NCI-H82 treated with DMSO at 0.1 percent for 48 hours (cell line): ENCODE measurements around the gene KCNG1.

Source experiments
- DNase-seq: peaks from one replicate; lab custom pipeline; 2025; ENCODE audit not compliant: unreplicated experiment; lab: John Stamatoyannopoulos, UW

The KCNG1 gene

DNA sequence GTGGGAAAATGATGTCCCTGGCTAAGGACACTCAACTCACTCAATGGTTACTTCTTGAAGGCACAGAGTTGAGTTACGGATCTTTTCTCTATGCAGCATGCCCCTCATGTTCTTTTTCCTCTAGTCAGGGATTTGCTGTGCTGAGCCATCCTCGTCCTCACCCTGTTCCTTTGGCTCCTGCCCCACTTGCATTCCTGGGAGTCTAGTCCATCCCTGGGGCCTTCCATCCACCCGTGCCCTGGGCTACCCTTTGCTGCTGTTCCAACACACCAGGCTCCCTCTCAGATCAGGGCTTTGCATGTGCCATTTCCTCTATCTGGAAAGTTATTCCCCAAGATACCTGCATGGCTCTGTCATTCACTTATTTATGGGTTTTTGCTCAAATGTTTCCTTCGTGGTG lies 13.3 kb upstream of the KCNG1 start:
- no peak for DNase-seq

DNA sequence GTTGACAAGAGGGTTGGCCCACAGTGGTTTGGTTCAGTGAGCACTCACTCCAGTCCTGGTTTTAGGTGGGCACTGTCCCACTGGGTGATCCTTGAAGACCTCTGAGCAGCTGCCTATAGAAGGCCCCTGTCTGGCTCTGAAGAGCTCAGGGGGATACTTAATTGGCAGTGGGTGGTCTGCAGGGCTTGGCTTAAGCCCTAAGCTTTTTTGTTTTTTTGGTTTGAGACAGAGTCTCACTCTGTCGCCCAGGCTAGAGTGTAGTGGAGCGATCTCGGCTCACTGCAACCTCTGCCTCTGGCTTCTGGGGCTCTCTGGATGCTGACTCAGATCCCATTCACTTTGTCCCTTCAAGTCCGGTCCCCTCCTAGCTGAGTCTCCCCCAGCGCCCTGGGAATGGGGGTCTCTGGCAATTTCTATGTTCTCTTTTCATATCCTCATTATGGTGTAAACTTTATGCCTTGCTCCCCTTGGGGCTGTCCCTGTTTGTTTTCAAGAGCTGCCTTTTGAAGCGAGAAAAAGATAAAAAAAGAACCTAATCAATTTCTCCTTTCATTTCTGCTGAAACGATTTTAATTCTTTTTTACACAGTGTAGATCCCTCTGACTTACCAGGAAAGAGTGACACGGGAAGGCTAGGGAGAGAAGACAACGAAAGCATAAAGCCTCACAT lies 12.2 kb upstream of the KCNG1 start:
- no peak for DNase-seq

DNA sequence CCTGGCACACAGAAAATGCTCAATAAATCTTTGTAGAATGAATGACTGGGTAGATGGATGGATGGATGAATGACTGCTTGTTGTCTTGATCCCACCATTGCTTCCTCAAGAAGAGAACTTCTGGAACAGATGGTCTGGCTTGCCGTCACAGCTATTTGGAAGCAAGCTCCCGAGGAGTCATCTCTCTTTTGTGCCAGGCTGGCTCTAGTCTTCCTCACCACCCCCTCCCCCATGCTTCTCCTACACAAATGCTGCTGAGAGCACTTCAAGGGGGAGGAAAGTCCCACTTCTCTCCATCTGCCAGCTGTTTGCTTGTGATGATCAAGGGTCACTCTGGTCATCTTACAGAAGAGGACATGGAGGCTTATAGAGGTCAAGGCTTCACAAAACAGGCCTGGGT lies 11.6 kb upstream of the KCNG1 start:
- DNase-seq = no peak

DNA sequence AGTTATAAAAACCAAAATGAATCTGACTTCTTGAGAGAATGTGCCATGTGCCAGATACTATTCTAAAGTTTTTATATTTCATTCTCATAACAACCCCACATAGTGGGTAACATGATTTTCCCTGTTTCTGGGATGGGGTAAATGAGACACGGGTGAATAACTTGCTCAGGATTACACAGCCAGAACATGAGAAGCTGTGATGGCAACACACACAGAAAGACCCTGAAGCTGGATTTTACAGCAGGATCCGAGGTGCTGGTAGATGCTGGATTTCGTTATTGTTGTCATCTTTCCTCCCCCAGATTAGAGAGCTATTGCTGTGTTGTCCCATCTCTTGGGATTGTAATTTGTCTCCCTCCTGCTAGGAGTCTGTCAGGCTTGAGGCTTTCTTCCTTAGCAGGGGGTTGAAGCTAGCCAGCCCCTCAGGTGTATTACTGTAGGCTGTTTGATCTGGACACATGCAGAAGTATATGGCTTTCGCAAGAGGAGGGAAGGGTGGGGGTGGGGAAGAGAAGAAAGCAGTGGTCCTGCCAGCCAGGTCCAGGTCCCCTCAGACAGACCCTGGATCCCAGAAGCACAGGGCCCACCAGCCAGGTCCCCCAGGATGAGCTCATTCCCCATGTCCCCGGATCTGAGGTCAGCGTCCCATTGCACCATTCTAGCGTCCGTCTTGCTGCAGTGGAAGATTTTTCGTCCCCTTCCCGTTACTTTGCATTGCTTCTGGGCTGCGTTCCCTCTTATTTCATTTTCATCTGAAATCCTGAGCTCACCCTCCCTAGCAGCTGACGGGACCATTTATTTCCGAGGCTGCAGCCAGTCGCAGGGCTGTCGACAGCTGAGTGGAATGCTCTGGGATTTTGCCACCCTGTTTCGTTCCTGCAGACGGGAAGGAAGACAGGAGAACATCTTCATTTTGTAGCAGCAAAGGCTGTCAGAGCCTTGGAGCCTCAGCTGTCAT lies 7.3 kb upstream of the KCNG1 start:
- DNase-seq = no peak

DNA sequence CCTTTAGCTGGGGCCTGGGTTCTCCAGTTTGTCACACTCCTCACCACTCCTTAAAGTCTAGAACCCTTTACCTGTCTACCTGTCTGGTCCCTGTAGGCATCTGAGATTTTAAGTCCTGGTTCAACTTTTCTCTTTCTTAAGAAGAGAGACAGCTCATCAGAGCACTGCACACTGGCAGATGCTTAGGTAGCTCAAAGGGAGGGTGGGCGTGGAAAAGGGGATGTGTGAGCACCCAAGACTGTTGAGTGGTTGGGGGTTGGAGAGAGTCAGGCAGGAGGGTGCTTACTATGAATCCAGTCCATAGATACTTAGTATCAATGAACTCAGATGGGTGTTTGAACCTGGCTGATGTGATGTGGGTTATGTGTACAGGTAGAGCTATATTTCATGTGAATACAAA lies 6.6 kb upstream of the KCNG1 start:
- no peak for DNase-seq

DNA sequence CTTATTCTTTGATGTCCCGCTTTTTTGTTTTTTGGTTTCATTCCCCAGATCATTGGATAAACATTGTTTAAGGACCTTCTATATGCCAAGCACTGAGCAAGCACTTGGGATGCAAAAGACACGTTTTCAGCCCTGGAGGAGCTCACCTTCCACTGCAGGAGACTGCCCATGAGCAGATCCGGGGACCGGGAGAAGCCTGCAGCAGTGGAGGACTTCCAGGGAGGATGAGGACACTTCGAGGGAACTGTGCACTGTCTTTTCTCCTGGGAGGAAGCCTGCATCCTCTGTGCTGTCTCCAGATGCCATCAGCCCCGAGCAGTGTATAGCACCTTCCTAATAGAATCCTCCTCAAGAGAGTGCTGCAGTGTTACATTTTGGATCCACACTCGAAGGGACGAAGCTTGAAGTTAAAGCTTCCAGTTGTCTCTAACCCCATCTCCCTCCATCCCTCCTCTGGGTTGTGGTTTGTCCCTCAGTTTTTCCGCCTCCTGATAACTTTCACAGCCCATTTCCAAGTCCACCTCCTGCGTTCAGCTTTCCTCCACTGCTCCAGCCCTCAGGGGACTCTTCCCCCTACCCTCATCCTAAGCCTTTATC lies 5.8 kb upstream of the KCNG1 start:
- no peak for DNase-seq

DNA sequence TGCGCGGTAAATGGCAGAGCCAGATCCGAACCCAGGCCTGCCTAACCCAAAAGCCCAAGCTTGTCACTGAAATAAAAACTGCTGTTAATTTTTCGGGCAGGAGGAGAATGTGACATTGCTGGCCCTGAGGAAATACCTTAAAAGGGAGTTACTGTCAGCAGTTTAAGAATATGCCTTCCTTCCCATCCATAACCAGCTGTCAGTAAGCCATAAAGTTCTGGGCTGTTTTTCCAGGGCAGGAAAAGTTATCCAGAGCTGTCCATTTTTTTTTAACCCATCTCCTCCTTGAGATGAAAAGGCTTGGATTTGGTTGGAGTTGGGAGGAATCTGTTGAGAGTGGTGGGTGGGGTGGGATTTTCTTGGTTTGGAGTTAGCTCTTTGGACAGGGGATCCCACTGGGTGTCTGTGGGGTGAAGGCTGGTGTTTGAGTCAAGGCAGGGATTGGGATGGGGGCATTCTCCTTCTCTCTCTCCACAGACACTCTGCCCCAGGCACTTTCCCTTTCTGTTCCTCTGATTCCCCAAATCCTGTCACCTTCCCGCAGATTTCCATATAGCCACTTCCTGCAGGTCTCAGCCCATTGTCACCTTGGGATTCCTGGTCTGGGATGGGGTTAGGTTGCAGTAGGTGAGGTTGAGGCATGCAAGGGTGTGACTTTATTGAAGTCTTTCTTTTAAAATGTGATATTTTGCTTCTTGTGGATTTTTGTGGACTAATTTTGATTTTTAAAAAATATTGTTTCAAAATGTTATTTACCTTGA lies 4.3 kb upstream of the KCNG1 start:
- no peak for DNase-seq

DNA sequence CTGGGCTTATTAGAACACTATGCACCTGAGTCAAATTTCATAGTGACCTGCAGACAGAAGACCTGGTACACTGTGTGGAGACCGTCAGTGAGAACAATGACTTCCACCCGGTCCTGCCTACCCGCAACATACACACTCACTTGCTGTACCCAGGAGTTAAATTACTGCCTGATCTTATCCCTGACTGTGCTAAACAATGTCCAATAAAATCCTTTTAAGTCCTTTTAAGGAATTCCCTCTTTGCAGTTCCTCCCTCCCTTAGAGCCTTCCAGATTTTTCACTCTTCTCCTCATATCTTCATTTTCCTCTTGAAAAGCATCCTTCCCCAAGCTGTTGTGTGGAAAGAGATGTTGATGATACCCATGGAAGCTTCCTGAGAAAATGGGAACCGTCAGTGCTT lies 3.4 kb upstream of the KCNG1 start:
- DNase-seq = no peak

DNA sequence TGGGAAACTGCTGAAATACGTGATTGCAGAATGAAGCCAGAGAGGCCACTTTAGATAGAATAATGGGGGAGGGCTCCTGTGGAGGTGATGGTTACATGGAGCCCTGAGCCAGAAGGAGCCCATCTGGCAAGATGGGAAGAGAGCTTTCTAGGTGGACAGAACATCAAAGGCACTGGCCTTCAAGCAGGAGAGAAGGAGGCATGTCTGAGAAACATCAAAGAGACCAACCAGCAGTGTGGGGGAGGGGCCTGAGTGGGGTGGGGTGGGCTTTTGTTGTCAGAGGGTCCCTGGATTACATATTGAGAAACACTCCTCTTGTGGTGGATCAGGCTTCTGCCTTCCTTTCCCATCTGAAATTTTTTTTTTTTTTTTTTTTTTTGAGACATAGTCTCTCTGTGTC lies 1.9 kb upstream of the KCNG1 start:
- DNase-seq = no peak

DNA sequence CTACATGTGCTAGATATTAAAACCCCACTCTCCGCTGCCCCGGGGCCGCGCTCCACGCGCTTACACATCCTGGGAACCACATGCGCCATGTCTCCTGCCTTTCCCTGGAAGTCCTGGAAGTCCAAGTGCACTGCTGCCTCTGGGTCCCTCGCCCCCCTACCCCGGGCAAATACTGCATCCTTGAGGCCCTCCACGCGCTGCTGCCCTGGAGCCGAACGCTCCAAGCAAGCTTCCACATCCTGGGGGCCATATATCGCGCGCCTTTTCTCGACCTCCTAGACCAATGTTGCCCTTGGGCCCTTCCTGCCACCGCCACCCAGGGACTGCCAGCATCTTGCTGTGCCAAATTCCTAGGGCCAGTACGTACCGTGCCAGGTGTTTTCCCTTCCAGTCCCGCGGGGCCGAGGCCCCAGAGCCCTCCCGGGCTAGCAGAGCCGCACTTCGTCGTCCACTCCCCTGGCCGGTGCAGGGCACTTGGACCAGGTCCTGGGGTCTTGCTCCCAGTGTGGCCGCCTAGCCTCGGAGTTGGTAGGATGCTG lies 779 bp upstream of the KCNG1 start:
- DNase-seq = no peak

DNA sequence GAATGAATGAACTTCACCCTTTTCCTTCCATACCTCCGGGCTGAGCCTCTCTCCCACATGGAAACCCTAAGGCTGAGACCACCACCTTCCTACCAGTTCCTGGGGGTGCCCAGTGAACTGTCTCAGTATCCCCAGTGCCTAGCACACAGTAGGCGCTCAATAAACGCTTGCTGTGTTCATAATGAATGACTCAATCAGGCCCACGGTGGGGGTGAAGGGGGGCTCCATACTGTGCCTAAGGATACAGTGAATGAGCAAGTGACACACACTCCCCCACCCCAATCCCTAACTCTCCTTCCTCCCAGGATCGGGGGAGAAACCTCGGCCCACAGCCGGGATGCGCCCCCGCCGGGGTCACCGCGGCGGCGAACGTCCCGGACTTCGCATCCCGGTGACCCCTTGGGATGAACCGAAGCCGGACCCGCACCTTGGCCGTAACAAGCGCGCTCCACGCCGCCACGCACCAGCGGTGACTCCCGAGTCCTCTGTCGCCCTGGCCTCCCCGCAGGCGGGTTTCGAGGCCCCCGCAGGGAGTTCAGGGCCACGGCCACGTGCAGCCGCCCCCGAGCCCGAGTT lies 592 bp downstream of the KCNG1 start:
- no peak for DNase-seq

DNA sequence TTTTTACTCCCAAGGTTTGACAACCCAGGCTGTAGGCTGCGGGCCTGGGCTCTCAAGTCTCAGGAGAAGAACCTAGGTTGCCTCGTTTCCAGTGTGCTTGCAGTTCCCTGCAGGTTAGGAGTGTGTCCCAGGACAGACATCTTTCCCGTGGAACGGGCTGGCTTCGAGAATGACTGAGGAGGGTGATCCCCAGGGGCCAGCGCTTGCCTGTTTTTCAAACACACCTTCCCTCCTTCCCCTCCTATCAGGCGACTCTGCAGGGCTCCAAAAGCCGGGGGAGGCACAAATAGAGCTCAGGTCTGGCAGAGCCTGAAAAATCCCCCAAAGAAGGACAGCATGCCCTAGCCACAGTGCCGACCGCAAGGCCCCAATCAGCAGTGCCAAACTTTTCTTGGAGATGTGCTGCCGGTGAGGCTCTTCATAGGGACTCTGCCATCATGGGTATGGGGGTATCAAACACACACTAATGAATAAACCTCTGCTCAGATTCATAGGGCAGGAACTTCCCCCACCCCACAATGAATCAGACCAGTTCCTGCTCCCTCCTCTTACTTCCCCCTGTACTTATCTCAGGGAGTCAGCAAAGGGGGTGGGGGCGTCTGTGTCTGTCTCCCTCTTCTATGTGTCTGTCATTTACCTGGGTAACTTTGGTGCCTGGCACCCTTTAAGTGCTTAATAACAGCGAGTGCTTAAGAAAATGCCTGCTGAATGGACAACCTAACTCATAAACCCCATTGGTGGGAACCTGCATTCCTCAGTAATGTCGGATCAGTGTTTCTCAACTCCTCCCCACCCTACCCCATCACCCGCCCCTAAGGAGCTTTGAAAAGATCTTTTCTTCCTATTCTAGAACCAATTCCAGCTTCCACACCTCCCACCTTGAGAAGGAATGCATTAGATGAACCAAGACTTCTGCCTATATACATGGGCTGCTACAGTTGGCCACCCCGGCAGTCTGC lies 1.6 kb downstream of the KCNG1 start:
- no peak for DNase-seq

DNA sequence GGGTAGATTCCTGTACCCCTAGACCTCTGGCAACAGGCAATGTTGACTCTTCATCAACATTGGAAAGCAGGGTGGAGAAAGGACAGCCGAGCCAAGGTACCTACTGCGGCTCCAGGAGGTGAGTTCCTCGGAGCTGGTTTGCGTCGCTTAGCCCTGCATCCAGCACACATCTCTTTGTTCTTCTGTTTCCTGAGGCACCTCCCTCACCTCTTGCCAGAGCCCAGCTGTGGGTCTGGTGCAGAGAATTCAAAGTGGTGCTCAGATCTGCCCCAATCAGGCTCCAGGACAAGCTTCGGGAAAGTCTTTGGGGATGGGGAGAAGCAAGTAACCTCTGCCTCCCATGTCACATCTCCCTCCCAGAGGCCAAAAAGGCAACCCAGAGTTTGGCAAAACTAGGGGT lies 2.2 kb downstream of the KCNG1 start:
- no peak for DNase-seq

DNA sequence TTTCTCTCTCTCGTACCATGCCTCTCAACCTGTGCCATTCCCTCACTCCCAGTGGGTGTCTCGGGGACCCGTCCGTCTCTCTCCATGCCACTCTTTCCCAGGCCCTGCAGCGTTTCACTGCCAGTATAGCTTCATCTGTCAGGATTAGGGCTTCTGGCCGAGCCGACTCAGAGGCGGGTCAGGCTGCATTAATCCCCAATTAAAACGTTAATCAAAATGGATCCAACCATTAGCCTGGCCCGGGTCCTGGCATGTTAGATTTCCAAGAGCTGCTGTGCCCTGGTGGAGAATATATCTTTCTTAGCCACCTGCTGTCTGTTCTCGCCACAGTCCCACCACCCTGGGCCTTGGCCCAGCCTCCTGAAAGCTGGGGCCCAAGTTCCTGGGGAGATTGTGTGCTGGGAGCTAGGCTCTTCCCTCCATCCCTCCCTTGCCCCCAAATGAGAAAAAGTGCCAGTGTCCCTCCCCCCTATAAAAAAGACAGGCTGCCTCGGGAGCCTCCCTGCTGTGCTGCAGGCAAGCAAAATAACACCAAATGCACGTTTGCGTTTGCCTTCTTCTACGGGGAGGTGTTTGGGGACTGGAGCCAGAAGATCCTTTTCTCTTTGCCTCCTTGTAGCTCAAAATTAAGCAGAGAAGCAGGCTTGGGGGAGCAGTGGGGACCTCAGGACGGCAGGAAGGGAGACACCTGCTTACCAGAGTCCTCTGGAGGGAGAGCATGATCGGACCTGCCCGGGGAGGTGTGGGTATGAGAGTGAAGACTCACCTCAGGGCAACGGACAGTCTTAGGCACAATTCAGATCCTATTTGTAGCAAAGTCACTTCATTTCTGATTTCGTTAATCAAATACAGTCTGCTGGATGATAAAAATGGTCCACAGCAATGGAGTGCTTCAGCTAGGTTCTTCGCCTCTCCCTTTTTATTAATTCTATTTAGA lies 3.0 kb downstream of the KCNG1 start:
- DNase-seq = peak; percentile 68

DNA sequence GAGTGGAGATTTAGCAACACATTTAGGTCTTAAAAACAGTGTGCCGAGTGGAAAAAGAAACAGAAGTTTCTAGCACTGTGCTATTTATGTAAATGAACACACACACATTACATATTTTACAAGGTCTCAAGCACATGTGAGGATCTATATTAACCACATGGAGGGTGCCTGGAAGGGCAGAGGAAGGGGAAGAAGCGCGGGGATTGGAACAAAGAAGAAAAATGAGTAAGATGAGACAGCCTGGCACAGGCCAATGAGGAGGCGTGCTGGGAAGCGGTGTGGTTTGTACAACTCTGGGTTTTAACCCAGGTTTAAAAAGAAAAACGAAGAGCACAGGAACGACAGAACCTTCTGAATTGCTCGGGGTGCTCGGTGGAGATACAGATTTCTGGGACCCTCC lies 5.7 kb downstream of the KCNG1 start:
- DNase-seq = no peak

DNA sequence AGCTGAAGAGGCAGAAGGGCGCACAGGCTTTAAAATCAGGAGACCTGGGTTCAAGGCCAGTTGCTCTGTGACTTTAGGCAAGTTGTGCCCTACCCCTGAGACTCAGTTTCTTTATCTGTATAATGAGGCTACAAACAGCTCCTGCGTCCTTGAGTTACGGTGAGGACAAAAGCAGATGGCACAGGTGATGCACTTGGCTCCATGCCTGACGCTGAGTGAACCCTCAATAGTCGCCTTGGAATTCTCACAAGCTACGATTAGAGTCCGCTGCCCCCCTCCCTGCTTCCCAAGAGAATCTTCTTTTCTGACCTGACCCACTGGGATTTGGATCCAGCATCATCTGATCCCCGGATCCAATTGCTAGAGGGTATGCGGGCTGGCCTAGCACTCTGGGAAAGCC lies 6.4 kb downstream of the KCNG1 start:
- no peak for DNase-seq

DNA sequence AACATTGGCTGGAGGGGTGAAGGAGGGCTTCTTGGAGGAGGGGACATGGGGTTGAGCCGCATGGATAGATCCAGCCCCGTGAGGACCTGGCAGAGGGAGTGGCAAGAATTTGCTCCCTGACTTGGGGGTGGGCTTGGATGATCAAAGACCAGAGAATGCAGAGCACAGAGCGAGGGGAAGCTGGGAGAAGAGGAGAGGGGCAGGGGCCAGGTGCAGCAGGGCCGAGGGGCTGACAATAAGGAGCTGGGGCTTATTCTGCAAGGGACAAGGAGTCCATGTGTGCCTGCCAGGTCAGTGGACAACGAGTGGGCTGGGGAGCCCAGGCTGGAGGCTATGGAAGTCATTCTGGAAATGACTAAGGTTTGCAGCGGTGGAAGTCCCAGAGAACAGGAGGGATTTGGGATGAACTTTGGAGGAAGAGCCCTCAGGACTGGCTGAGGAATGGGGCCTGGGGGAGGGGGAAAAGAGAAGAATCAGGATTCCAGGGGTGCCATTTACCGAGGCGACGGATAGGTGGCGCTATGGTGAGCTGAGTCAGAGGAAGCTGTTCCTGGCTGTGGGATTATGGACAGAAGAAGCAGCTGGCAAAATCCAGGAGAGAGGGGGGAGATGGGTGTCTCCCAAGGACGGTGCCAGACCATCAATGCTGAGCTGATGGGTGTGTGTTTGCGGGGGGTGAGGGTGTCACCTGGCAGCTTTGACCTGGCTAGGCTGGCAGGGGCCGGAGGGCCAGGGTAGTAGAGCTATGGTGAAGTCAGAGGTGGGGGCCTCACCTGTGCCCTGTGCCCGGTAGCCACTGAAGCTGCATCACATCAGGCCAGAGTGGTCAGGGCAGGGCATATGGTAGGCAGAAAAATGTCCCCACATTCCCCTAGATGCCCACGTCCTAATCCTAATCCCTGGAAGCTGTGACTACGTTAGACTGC lies 7.8 kb downstream of the KCNG1 start:
- peak; percentile 83 for DNase-seq
